ENCODE results near the gene CAMK4. TPM values are rescaled to one million over a fixed set of nuclear protein-coding genes. Genes with fewer than 3 reads are reported as not detected.

The CAMK4 gene
- total and polyA plus RNA-seq, 2 donors (not counting 3 experiments of a cell fraction or from before 2014, with no cell fraction given), result 2.2 to 5.4 TPM

- Histone ChIP-seq H3K9ac (replicated peaks; ENCODE audit: extremely low read depth, insufficient read depth, low read length) (no peak overlapping the region), H3K4me3 (replicated peaks in 1 of 3; ENCODE audit: insufficient read depth in 1 of 3, low read depth in 1 of 3, low read length in 3 of 3) (no peak overlapping the region), H3K36me3 (ENCODE audit: control insufficient read depth in 2 of 2, extremely low read depth in 1 of 2, insufficient read depth in 2 of 2, low read length in 2 of 2) (no peaks in the 10 kb centered on the region), H3K4me1 (ENCODE audit: control insufficient read depth, extremely low read depth, insufficient read depth, low read length) (peaks cover 5% of the 10 kb centered on the region), H3K4me2 (ENCODE audit: insufficient read depth, low read length) (no peak overlapping the region), H3K27ac (ENCODE audit: insufficient read depth, low read depth, low read length) (no peak overlapping the region), H3K9me3 (replicated peaks; ENCODE audit: control insufficient read depth, insufficient read depth, low read length) (no peaks in the 10 kb centered on the region), H2AFZ (ENCODE audit: low read depth, low read length) (no peak overlapping the region), H4K20me1 (replicated peaks; ENCODE audit: control insufficient read depth, extremely low read depth, insufficient read depth, low read length) (no peaks in the 10 kb centered on the region), H3K9me1 (replicated peaks; ENCODE audit: control insufficient read depth, extremely low read depth, insufficient read depth, low read length) (no peaks in the 10 kb centered on the region), H3K79me2 (ENCODE audit: control insufficient read depth, insufficient read depth, low read length) (no peaks in the 10 kb centered on the region), H3K27me3 (ENCODE audit: control insufficient read depth in 2 of 2, insufficient read depth in 2 of 2, low read length in 2 of 2) (peaks cover 0 to 2% of the 10 kb centered on the region in 2 experiments)
- DNase-seq (ENCODE audit: low read depth, low spot score), result no peak
- ChIA-PET POLR2A (no interaction called here), CTCF (no interaction called here)
- no peak for FAIRE-seq
- intact Hi-C loops (cut with micrococcal nuclease) (loop anchor here (10.0 kb wide), 1 partner anchor 257 kb away; no protein-coding TSS in a partner anchor), dilution Hi-C loops (cut with MboI; ENCODE audit: extremely low pct_ligation_motif_present, low sequenced_read_pairs) (no loop called here)
- BruUV-seq (replicated peaks), result no TSS peak
- TF ChIP-seq MYC (IDR thresholded peaks at IDR 0.05; ENCODE audit: low read depth, low read length) (no peak), MAX (IDR thresholded peaks at IDR 0.05; ENCODE audit: insufficient read depth, insufficient read length) (no peak), POLR2A (IDR thresholded peaks at IDR 0.05; ENCODE audit: low read depth, low read length) (no peak), EZH2 (IDR thresholded peaks at IDR 0.05; ENCODE audit: borderline replicate concordance, low read depth, low read length, severe bottlenecking) (no peak), FOS (IDR thresholded peaks at IDR 0.05; ENCODE audit: borderline replicate concordance, insufficient read depth, low read length) (no peak), CTCF (IDR thresholded peaks at IDR 0.05; ENCODE audit: extremely low read depth in 1 of 2, insufficient read depth in 1 of 2, low read depth in 1 of 2, low read length in 2 of 2) (no peak)
Observed at GRCh38 chr5:111227226-111227782, 3.1 kb downstream of the CAMK4 start.
